WTC11 (cell line): Measurements from ENCODE around the gene MLC1. TPM values are rescaled to one million over a fixed set of nuclear protein-coding genes. Genes with fewer than 3 reads are reported as not detected.

Experiments used
- ATAC-seq: fragments of 200-7000 bp; cut with Tn5 transposase; 2 replicates; pipeline ENCODE4 v1.10.0; 2021; ENCODE audit warnings: mild to moderate bottlenecking, moderate library complexity
- CTCF ChIA-PET: fragments of 300-600 bp; sonication (Branson Sonifier 250); formaldehyde crosslinking; loops from one replicate; lab custom pipeline; 2021; ENCODE audit warnings: antibody characterized with exemption; lab: Charles Lee
- POLR2A ChIA-PET: fragments of 350-600 bp; sonication (Branson Sonifier 250); formaldehyde crosslinking; loops from one replicate; lab custom pipeline; 2021; ENCODE audit warnings: antibody characterized with exemption; lab: Charles Lee
- DNase-seq: peaks from one replicate; pipeline ENCODE4 v3.0.0; 2021; ENCODE audit warnings: low spot score
- H3K27ac Mint-ChIP-seq: 2 replicates; pipeline ENCODE4 v1.8.0; 2021; ENCODE audit warnings: mixed read lengths
- H3K27me3 Mint-ChIP-seq: 2 replicates; pipeline ENCODE4 v1.8.0; 2021; ENCODE audit warnings: low read depth, mild to moderate bottlenecking, moderate library complexity, mixed read lengths
- H3K36me3 Mint-ChIP-seq: 2 replicates; pipeline ENCODE4 v1.8.0; 2021; ENCODE audit warnings: mixed read lengths
- H3K4me1 Mint-ChIP-seq: 2 replicates; pipeline ENCODE4 v1.8.0; 2022; ENCODE audit warnings: mixed read lengths
- H3K4me3 Mint-ChIP-seq: 2 replicates; pipeline ENCODE4 v1.8.0; 2021; ENCODE audit warnings: mild to moderate bottlenecking, moderate library complexity, mixed read lengths
- H3K9me3 Mint-ChIP-seq: 2 replicates; pipeline ENCODE4 v1.8.0; 2021; ENCODE audit warnings: mixed read lengths
- AFF4 ChIP-seq: sonication (generic); formaldehyde crosslinking; IDR thresholded peaks from 2 replicates; pipeline ENCODE4 v1.8.1; 2023; ENCODE audit warnings: mild to moderate bottlenecking, missing genetic modification reagents, borderline replicate concordance
- ARID4B ChIP-seq: sonication (generic); formaldehyde crosslinking; IDR thresholded peaks from 2 replicates; pipeline ENCODE4 v1.8.0; 2023; ENCODE audit warnings: missing genetic modification reagents, mild to moderate bottlenecking, borderline replicate concordance
- EMX1 ChIP-seq: fragments of 250-450 bp; sonication (Bioruptor Pico); IDR thresholded peaks from 2 replicates; pipeline ENCODE4 v1.8.0; 2021; ENCODE audit warnings: mild to moderate bottlenecking
- GTF2I ChIP-seq: fragments of 250-450 bp; sonication (Bioruptor Pico); conservative IDR thresholded peaks from 2 replicates; pipeline ENCODE4 v1.4.0; 2021; ENCODE audit warnings: mild to moderate bottlenecking
- MYBL2 ChIP-seq: sonication (generic); formaldehyde crosslinking; IDR thresholded peaks from 2 replicates; pipeline ENCODE4 v1.8.1; 2023; ENCODE audit warnings: mild to moderate bottlenecking, moderate library complexity, missing genetic modification reagents
- NFYB ChIP-seq: sonication (generic); formaldehyde crosslinking; conservative IDR thresholded peaks from 2 replicates; pipeline ENCODE4 v1.8.0; 2022; ENCODE audit warnings: low read depth, missing genetic modification reagents
- NR2C2 ChIP-seq: sonication (generic); formaldehyde crosslinking; IDR thresholded peaks from 2 replicates; pipeline ENCODE4 v1.8.0; 2022; ENCODE audit warnings: mild to moderate bottlenecking, missing genetic modification reagents
- SOX15 ChIP-seq: fragments of 250-450 bp; sonication (Bioruptor Pico); IDR thresholded peaks from 2 replicates; pipeline ENCODE4 v1.9.0; 2021; ENCODE audit warnings: mild to moderate bottlenecking
- SP1 ChIP-seq: sonication (generic); formaldehyde crosslinking; conservative IDR thresholded peaks from 2 replicates; pipeline ENCODE4 v1.8.1; 2022; ENCODE audit warnings: missing genetic modification reagents
- TCF7 ChIP-seq: sonication (generic); formaldehyde crosslinking; IDR thresholded peaks from 2 replicates; pipeline ENCODE4 v1.8.0; 2022; ENCODE audit warnings: mild to moderate bottlenecking, low read depth, missing genetic modification reagents, moderate library complexity
- TEAD4 ChIP-seq: sonication (generic); formaldehyde crosslinking; IDR thresholded peaks from 2 replicates; pipeline ENCODE4 v1.8.0; 2022; ENCODE audit warnings: mild to moderate bottlenecking, missing genetic modification reagents
- USF1 ChIP-seq: sonication (generic); formaldehyde crosslinking; IDR thresholded peaks from 2 replicates; pipeline ENCODE4 v1.8.0; 2022; ENCODE audit warnings: mild to moderate bottlenecking, missing genetic modification reagents
- USF2 ChIP-seq: sonication (generic); formaldehyde crosslinking; IDR thresholded peaks from 2 replicates; pipeline ENCODE4 v1.8.1; 2023; ENCODE audit warnings: mild to moderate bottlenecking, missing genetic modification reagents, moderate library complexity
- ZNF263 ChIP-seq: sonication (generic); formaldehyde crosslinking; IDR thresholded peaks from 2 replicates; pipeline ENCODE4 v1.8.1; 2022; ENCODE audit warnings: low read depth, mild to moderate bottlenecking, moderate library complexity, missing genetic modification reagents
- ZNF317 ChIP-seq: sonication (generic); formaldehyde crosslinking; IDR thresholded peaks from 2 replicates; pipeline ENCODE4 v1.8.1; 2023; ENCODE audit warnings: low read depth, mild to moderate bottlenecking, moderate library complexity, missing genetic modification reagents, borderline replicate concordance
- total RNA-seq: library from RNA; stranded (reverse); gene quantifications from 3 replicates; pipeline ENCODE4 v1.2.3, GENCODE V29; 2021

The MLC1 gene
- total RNA-seq, 1 experiment from 2014 or later: 0.13 TPM

GRCh38 chr22:50084080-50084477 lies 1.1 kb downstream of the MLC1 start:
- peaks cover 12% of the 10 kb centered on the region for H3K9me3 Mint-ChIP-seq
- TF ChIP-seq MYBL2 (CRISPR knock-in tag) (no peak), ZNF317 (CRISPR knock-in tag) (no peak), EMX1 (CRISPR knock-in tag) (no peak), ARID4B (CRISPR knock-in tag) (no peak), SOX15 (no peak), USF1 (no peak), GTF2I (CRISPR knock-in tag) (no peak), ZNF263 (CRISPR knock-in tag) (no peak), TEAD4 (CRISPR knock-in tag) (no peak)
- ChIA-PET POLR2A (no interaction called here), CTCF (interaction anchor here (0.6 to 3.4 kb wide), 5 partner anchors 25 to 153 kb away, joined by 3 to 16 read pairs (median 11); no protein-coding TSS in a partner anchor)
- H3K4me3 Mint-ChIP-seq: no peak overlapping the region
- no peak for DNase-seq
- H3K36me3 Mint-ChIP-seq: no peaks in the 10 kb centered on the region
- peaks cover 8% of the 10 kb centered on the region; the same call in 1 of the 2 replicates for H3K27me3 Mint-ChIP-seq
- H3K27ac Mint-ChIP-seq: no peak overlapping the region
- no peak for ATAC-seq
- no peaks in the 10 kb centered on the region; the same call in 1 of the 2 replicates for H3K4me1 Mint-ChIP-seq

GRCh38 chr22:50083462-50084079 lies 1.7 kb downstream of the MLC1 start:
- no peak overlapping the region for H3K27ac Mint-ChIP-seq
- CTCF ChIA-PET: interaction anchor here (0.6 to 3.4 kb wide), 4 partner anchors 24 to 153 kb away, joined by 3 to 16 read pairs (median 8); no protein-coding TSS in a partner anchor
- TF ChIP-seq AFF4 (CRISPR knock-in tag) (no peak), NFYB (CRISPR knock-in tag) (no peak), SP1 (no peak), USF2 (CRISPR knock-in tag) (no peak), TCF7 (no peak), NR2C2 (no peak)
- TF ChIP-seq, all 79 proteins: peak for 0
- DNase-seq: no peak
- POLR2A ChIA-PET: no interaction called here
- no peak for ATAC-seq
- no peak overlapping the region for H3K4me3 Mint-ChIP-seq
- H3K9me3 Mint-ChIP-seq: peaks cover 11% of the 10 kb centered on the region
- H3K4me1 Mint-ChIP-seq: no peaks in the 10 kb centered on the region; the same call in 1 of the 2 replicates
- H3K27me3 Mint-ChIP-seq: peaks cover 8% of the 10 kb centered on the region; the same call in 1 of the 2 replicates
- H3K36me3 Mint-ChIP-seq: no peaks in the 10 kb centered on the region
